ENCODE data around the gene CTDP1. TPM values are rescaled to one million over a fixed set of nuclear protein-coding genes. Genes with fewer than 3 reads are reported as not detected.

The CTDP1 gene
- total RNA-seq, 1 experiment from 2014 or later = 33.7 TPM

DNA sequence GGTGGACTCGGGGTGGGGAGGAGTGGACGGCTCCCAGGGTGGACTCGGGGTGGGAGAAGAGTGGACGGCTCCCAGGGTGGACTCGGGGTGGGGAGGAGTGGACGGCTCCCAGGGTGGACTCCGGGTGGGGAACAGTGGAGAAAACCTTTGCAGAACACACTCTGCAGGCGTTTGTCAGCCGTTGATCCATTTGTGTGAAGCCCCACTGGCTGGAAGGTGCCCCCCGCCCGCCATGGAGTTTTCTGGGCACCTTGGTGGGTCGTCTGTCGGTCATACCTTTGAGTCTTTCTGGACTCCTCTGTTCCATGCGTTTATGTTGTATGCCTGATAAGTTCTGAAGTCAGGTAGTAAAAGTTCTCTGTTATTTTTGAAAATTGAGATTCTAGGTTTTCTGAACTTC is 12.5 kb downstream of the CTDP1 start:
- Histone ChIP-seq H3K4me1 (ENCODE audit: insufficient read depth, low read length) (no peaks in the 10 kb centered on the region), H3K4me2 (ENCODE audit: insufficient read depth, insufficient read length, low read length) (no peak overlapping the region), H3K9me3 (ENCODE audit: control insufficient read depth, low read depth, low read length) (no peaks in the 10 kb centered on the region), H4K8ac (replicated peaks; ENCODE audit: insufficient read length, low read depth, low read length) (no peak overlapping the region), H3K56ac (ENCODE audit: insufficient read length, low read depth, low read length) (no peak overlapping the region), H3K23ac (ENCODE audit: insufficient read length, low read depth, low read length) (no peak overlapping the region), H2BK120ac (ENCODE audit: low read depth, low read length, poor library complexity, severe bottlenecking) (no peak overlapping the region), H3K79me1 (ENCODE audit: insufficient read depth, low read depth, low read length, poor library complexity, severe bottlenecking) (peaks cover 22% of the 10 kb centered on the region), H3K9ac (ENCODE audit: extremely low read depth, insufficient read length, low read length) (no peak overlapping the region), H4K5ac (ENCODE audit: insufficient read length, low read depth, low read length) (no peak overlapping the region), H3K14ac (ENCODE audit: insufficient read depth, low read length) (no peak overlapping the region), H2BK20ac (ENCODE audit: low read depth, low read length, poor library complexity, severe bottlenecking) (no peak overlapping the region), H3K27me3 (ENCODE audit: insufficient read depth, low read length) (no peaks in the 10 kb centered on the region), H2AFZ (ENCODE audit: low read length) (no peak overlapping the region), H2AK5ac (ENCODE audit: insufficient read length, low read length) (no peak overlapping the region), H3K18ac (ENCODE audit: insufficient read length, low read depth, low read length) (no peak overlapping the region), H2BK12ac (ENCODE audit: insufficient read length, low read depth, low read length) (no peak overlapping the region), H3K23me2 (ENCODE audit: insufficient read length, low read depth, low read length, poor library complexity, severe bottlenecking) (no peaks in the 10 kb centered on the region), H2BK5ac (ENCODE audit: insufficient read length, low read length) (no peak overlapping the region), H4K20me1 (ENCODE audit: control insufficient read depth, insufficient read depth, insufficient read length) (peaks cover 2% of the 10 kb centered on the region), H3K27ac (ENCODE audit: insufficient read length, low read depth, low read length) (no peak overlapping the region), H3K79me2 (ENCODE audit: insufficient read depth, low read length) (peaks cover 32% of the 10 kb centered on the region; the same call in 1 of the 2 replicates), H2BK15ac (ENCODE audit: low read depth, low read length) (no peak overlapping the region), H4K91ac (ENCODE audit: insufficient read length, low read depth, low read length) (no peak overlapping the region), H3T11ph (ENCODE audit: low read length) (no peak overlapping the region), H3K4ac (ENCODE audit: low read depth, low read length) (no peak overlapping the region)
- no peak for DNase-seq
- TF ChIP-seq, protein P1, sequence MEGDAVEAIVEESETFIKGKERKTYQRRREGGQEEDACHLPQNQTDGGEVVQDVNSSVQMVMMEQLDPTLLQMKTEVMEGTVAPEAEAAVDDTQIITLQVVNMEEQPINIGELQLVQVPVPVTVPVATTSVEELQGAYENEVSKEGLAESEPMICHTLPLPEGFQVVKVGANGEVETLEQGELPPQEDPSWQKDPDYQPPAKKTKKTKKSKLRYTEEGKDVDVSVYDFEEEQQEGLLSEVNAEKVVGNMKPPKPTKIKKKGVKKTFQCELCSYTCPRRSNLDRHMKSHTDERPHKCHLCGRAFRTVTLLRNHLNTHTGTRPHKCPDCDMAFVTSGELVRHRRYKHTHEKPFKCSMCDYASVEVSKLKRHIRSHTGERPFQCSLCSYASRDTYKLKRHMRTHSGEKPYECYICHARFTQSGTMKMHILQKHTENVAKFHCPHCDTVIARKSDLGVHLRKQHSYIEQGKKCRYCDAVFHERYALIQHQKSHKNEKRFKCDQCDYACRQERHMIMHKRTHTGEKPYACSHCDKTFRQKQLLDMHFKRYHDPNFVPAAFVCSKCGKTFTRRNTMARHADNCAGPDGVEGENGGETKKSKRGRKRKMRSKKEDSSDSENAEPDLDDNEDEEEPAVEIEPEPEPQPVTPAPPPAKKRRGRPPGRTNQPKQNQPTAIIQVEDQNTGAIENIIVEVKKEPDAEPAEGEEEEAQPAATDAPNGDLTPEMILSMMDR (conservative IDR thresholded peaks at IDR 0.05) = no peak
- H3K27ac Mint-ChIP-seq = 0 out of 7 replicates have a peak overlapping the region, but pooled peaks of 1 of the 3 experiments have one; percentile 24
- H3K4me1 Mint-ChIP-seq = peaks cover 8 to 18% of the 10 kb centered on the region in 2 experiments
- no peaks in the 10 kb centered on the region for H3K9me3 Mint-ChIP-seq
- peaks cover 6 to 15% (median 9%) of the 10 kb centered on the region in 3 experiments; a peak in 6 of 7 replicates for H3K36me3 Mint-ChIP-seq (ENCODE audit: insufficient read depth in 1 of 3, low read depth in 3 of 3)
- no CpG with 5 or more reads among the region's 14 CpGs for WGBS (ENCODE audit: extremely low coverage, insufficient read length, low lambda C conversion rate)
- H3K27me3 Mint-ChIP-seq (ENCODE audit: low read depth) = no peaks in the 10 kb centered on the region
- H3K4me3 Mint-ChIP-seq = no peak overlapping the region

Data from H9 (cell line).